Measurements from ENCODE around the gene GARIN5B.
"Not testable (repeated sequence)": the region's sequence is repeated elsewhere in the genome, so short reads cannot be mapped to it uniquely, and the experiment has no call there.

The GARIN5B gene

DNA sequence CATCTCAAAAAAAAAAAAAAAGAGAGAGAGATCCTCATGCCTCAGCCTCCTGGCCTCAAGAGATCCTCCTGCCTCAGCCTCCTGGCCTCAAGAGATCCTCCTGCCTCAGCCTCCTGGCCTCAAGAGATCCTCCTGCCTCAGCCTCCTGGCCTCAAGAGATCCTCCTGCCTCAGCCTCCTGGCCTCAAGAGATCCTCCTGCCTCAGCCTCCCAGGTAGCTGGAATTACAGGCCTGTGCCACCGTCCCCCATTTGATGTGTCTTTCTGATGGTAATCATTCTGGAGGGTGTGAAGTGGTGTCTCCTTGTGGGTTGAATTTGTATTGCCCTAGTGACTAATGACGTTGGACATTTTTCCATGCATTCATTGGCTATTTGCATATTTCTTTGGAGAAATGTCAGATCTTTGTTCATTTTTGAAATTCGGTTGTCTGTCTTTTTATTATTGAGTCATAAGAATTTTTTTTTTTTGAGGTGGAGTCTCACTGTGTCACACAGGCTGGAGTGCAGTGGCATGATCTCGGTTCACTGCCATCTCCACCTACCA lies 34.2 kb downstream of the GARIN5B start:
- H3K27ac Mint-ChIP-seq (ENCODE audit: low read depth); H3K36me3 Mint-ChIP-seq (ENCODE audit: insufficient read depth); DNase-seq (ENCODE audit: low spot score in 2 of 2); ATAC-seq (replicated peaks; ENCODE audit: extremely low read depth, poor library complexity, severe bottlenecking); H3K9me3 Mint-ChIP-seq; H3K4me3 Mint-ChIP-seq; H3K4me1 Mint-ChIP-seq: not testable (repeated sequence)
- peaks cover 25% of the 10 kb centered on the region for H3K27me3 Mint-ChIP-seq

GRCh38 chr19:55325172-55325571 lies 37.9 kb downstream of the GARIN5B start, which contains the start of gene TMEM150B:
Gene TMEM150B, minus strand, starts transcription at chr19:55325341. Its CDS starts 4,305 bp downstream, at chr19:55321036.
- H3K36me3 Mint-ChIP-seq (ENCODE audit: insufficient read depth), result peaks cover 1% of the 10 kb centered on the region
- H3K4me1 Mint-ChIP-seq, result no peaks in the 10 kb centered on the region
- ATAC-seq (replicated peaks; ENCODE audit: extremely low read depth, poor library complexity, severe bottlenecking) (no peak), DNase-seq (ENCODE audit: low spot score in 2 of 2) (no peak)
- H3K9me3 Mint-ChIP-seq, result no peaks in the 10 kb centered on the region
- no peak within 1 kb of the TSS for H3K27ac Mint-ChIP-seq (ENCODE audit: low read depth)
- peaks cover 33% of the 10 kb centered on the region for H3K27me3 Mint-ChIP-seq
- H3K4me3 Mint-ChIP-seq, result no peak within 1 kb of the TSS

DNA sequence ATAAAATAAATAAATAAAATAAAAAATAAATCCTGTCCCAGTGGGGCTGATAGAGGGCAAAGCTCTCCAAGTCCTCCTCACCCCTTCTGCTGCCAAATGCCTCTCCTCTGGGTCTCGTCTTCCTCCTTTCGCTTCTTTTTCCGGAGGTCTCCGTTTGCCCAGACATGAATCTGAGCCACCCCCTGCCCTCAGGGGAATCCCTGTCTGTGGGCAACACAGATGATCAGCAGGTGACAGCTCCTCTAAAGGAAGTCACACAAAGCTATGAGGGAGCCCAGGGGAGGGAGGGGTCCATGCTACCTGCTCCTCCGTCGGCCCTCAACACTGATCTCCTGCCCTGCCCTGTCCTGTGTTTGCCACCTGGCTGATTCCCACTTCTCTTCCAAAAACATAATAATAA lies 38.4 kb downstream of the GARIN5B start:
- Mint-ChIP-seq H3K4me3 (no peak overlapping the region), H3K9me3 (no peaks in the 10 kb centered on the region), H3K36me3 (ENCODE audit: insufficient read depth) (no peaks in the 10 kb centered on the region), H3K27ac (ENCODE audit: low read depth) (no peak overlapping the region), H3K4me1 (no peaks in the 10 kb centered on the region), H3K27me3 (peaks cover 33% of the 10 kb centered on the region)
- ATAC-seq (replicated peaks; ENCODE audit: extremely low read depth, poor library complexity, severe bottlenecking), result no peak
- no peak for DNase-seq (ENCODE audit: low spot score in 2 of 2)

DNA sequence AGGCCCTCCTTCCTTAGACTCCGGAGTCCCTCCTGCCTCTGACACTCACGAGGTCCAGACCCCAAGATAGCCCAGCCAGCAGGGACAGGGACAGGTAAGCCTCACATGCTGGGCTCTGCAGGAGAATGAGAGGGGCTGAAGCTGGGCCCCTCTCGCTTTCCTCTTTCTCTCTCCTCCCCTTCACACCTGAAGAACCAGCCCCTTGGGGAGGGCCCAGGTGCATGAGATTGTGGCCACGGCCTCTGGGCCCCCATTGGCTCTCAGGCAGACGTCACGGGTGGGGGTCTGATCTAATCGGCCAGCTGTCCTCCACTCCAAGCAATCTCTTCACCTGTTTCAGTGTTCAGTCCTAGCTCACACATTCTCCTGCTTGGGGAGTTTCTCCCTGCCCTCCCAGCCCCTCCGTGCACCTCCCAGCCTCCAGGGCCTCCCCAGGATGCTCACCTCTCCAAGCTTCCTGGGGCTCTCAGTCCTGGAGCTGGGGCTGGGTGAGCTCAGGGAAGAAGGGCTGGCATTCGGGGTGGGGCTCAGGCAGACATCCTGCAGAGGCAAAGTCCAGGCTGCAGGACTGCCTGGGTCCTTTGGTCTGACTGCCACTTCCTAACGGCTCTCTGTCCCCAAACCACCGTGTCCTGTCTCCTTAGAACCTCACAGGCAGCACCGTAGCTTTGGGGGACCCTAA lies 40.7 kb downstream of the GARIN5B start:
- peaks cover 33% of the 10 kb centered on the region for H3K27me3 Mint-ChIP-seq
- H3K9me3 Mint-ChIP-seq, result no peaks in the 10 kb centered on the region
- no peaks in the 10 kb centered on the region for H3K36me3 Mint-ChIP-seq (ENCODE audit: insufficient read depth)
- DNase-seq (ENCODE audit: low spot score in 2 of 2) (no peak), ATAC-seq (replicated peaks; ENCODE audit: extremely low read depth, poor library complexity, severe bottlenecking) (no peak)
- H3K4me1 Mint-ChIP-seq, result no peaks in the 10 kb centered on the region
- H3K27ac Mint-ChIP-seq (ENCODE audit: low read depth), result peak overlapping the region; percentile 22
- no peak overlapping the region for H3K4me3 Mint-ChIP-seq

- DNase-seq (ENCODE audit: low spot score in 2 of 2) (no peak), ATAC-seq (replicated peaks; ENCODE audit: extremely low read depth, poor library complexity, severe bottlenecking) (no peak)
- no peaks in the 10 kb centered on the region for H3K36me3 Mint-ChIP-seq (ENCODE audit: insufficient read depth)
- H3K27ac Mint-ChIP-seq (ENCODE audit: low read depth), result peak overlapping the region; percentile 22
- peaks cover 33% of the 10 kb centered on the region for H3K27me3 Mint-ChIP-seq
- no peaks in the 10 kb centered on the region for H3K9me3 Mint-ChIP-seq
- H3K4me1 Mint-ChIP-seq, result no peaks in the 10 kb centered on the region
- no peak overlapping the region for H3K4me3 Mint-ChIP-seq
These were observed 41.5 kb downstream of the GARIN5B start for GRCh38 chr19:55321466-55322137.

GRCh38 chr19:55320844-55321419 lies 42.1 kb downstream of the GARIN5B start:
- Mint-ChIP-seq H3K9me3 (no peaks in the 10 kb centered on the region), H3K4me3 (no peak overlapping the region), H3K4me1 (no peaks in the 10 kb centered on the region), H3K27me3 (peaks cover 26% of the 10 kb centered on the region), H3K36me3 (ENCODE audit: insufficient read depth) (no peaks in the 10 kb centered on the region), H3K27ac (ENCODE audit: low read depth) (no peak overlapping the region)
- ATAC-seq (replicated peaks; ENCODE audit: extremely low read depth, poor library complexity, severe bottlenecking) (no peak), DNase-seq (ENCODE audit: low spot score in 2 of 2) (no peak)

DNA sequence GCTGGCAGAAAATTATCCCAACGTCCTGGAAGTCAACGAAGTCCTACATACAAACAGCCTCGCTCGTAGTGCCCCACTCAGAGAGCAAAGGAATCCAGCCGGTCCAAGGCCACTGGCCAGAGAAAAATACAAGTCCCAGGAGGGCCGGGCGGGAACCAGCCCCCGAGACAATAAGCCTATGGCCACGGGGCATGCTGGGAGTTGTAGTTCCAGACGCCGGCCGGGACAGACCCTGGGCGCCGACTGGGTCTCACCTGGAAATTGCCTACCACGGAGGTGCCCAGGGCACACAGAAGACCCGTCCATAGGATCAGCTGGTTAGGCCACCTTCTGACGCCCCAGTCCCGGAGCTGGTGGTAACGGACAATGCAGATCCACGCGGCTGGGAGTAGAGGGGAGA lies 43.3 kb downstream of the GARIN5B start:
- no peak for DNase-seq (ENCODE audit: low spot score in 2 of 2)
- H3K27ac Mint-ChIP-seq (ENCODE audit: low read depth), result no peak overlapping the region

DNA sequence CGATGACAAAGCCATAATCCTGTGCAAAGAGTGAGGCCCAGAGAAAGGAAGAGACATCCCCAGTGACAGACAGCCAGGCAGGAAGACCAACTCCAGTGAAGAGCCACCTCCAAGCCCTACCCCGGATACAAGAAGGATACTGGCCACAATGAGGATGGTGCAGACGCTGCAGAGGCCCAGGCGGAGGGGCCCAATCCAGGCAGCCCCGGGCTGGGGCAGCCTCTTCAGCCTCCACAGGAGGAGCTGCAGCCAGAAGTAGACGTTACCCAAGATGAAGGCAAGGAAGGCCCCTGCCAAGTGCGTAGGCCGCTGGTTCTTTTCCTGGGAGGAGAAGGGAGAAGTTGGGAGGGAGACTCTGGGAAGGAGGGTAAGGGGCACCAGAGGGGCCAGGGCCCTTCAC lies 46.4 kb downstream of the GARIN5B start:
- H3K36me3 Mint-ChIP-seq (ENCODE audit: insufficient read depth), result no peaks in the 10 kb centered on the region

More for the DNA sequence above, 43.3 kb downstream of the GARIN5B start:
- peaks cover 25% of the 10 kb centered on the region for H3K27me3 Mint-ChIP-seq
- no peak for ATAC-seq (replicated peaks; ENCODE audit: extremely low read depth, poor library complexity, severe bottlenecking)
- no peaks in the 10 kb centered on the region for H3K4me1 Mint-ChIP-seq
- H3K4me3 Mint-ChIP-seq, result no peak overlapping the region
- no peaks in the 10 kb centered on the region for H3K9me3 Mint-ChIP-seq
- no peaks in the 10 kb centered on the region for H3K36me3 Mint-ChIP-seq (ENCODE audit: insufficient read depth)

DNA sequence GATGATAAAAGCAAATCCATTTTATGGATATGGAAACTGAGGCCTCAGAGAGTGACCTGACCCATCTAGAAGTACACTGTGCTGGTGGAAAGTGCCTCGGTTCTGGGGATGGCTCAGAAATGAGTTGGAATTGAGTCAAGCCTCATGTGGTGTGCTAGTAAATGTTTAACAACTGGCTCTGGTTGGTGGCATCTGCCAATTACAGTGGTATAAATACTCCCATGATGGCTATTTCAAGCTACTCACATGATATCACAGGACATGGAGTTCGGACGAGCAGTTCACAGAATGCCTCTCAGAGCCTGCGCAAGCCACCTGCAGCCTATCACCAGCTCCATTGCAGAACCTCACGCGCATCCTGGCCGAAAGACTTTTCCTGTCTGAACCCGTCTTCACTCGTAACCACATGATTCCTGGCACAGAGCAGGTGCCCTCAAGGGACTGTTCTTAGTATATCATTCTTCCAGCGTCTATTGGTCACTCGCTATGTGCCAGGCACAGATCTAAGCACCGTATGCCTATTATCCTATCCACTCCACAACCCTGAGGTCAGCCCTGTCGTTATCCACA lies 47.0 kb downstream of the GARIN5B start:
- no peaks in the 10 kb centered on the region for H3K4me1 Mint-ChIP-seq
- H3K9me3 Mint-ChIP-seq, result no peaks in the 10 kb centered on the region
- peak overlapping the region; percentile 64 for H3K27ac Mint-ChIP-seq (ENCODE audit: low read depth)
- peaks cover 3% of the 10 kb centered on the region for H3K27me3 Mint-ChIP-seq
- ATAC-seq (replicated peaks; ENCODE audit: extremely low read depth, poor library complexity, severe bottlenecking) (no peak), DNase-seq (ENCODE audit: low spot score in 2 of 2) (no peak)
- no peak overlapping the region for H3K4me3 Mint-ChIP-seq
- no peaks in the 10 kb centered on the region for H3K36me3 Mint-ChIP-seq (ENCODE audit: insufficient read depth)

More for the DNA sequence above, 46.4 kb downstream of the GARIN5B start:
- H3K27me3 Mint-ChIP-seq, result peaks cover 9% of the 10 kb centered on the region
- H3K9me3 Mint-ChIP-seq, result no peaks in the 10 kb centered on the region
- H3K4me1 Mint-ChIP-seq, result no peaks in the 10 kb centered on the region
- no peak overlapping the region for H3K4me3 Mint-ChIP-seq
- H3K27ac Mint-ChIP-seq (ENCODE audit: low read depth), result peak overlapping the region; percentile 64
- ATAC-seq (replicated peaks; ENCODE audit: extremely low read depth, poor library complexity, severe bottlenecking) (no peak), DNase-seq (ENCODE audit: low spot score in 2 of 2) (no peak)

- H3K27me3 Mint-ChIP-seq, result no peaks in the 10 kb centered on the region
- H3K4me3 Mint-ChIP-seq, result no peak overlapping the region
- no peak for DNase-seq (ENCODE audit: low spot score in 2 of 2)
- no peaks in the 10 kb centered on the region for H3K36me3 Mint-ChIP-seq (ENCODE audit: insufficient read depth)
- ATAC-seq (replicated peaks; ENCODE audit: extremely low read depth, poor library complexity, severe bottlenecking), result no peak
- no peaks in the 10 kb centered on the region for H3K9me3 Mint-ChIP-seq
- no peak overlapping the region for H3K27ac Mint-ChIP-seq (ENCODE audit: low read depth)
- no peaks in the 10 kb centered on the region for H3K4me1 Mint-ChIP-seq
These were observed 48.7 kb downstream of the GARIN5B start for GRCh38 chr19:55314396-55314795.

DNA sequence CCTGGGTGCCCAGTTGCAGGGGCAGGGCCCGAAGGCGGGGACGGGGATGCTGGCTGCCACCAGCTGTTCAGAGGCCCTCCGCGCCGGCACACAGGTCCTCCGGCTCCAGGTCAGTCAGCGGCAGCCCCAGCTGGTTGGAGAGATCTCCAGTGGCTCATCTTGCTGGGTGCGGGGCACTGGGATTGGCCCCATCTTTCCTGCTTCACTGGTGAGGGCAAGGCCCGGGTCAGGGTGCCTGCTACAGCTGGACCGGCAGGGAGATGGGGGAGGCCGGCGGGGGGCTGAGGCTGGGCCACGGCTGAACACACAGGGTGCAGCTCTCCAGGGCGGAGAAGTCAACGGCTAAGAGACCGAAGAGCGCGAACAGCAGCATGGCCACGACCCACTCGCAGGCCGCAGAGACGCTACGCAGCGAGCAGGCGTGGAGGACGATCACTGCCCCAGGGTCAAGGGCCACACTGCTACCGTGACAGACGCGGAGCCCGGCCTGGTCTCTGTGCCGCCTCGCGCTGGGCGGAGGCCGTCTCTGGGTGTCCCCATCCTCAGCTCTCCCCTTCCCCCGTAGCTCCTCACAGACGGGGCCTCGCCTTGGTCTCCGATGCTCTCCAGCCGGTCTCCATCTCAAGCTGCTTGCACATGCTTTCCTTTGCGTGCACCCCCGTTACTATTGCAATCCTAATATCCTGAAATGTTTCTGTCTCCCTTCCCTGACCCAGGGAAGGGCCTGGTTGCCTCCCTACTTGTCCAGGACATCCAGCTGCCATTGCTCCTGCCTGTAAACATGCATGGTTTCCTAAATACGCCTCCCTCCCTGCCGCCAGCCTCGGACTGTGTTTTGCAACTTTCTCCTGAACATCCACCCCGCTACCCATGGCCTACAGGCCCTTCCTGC lies 50.2 kb downstream of the GARIN5B start:
- no peaks in the 10 kb centered on the region for H3K36me3 Mint-ChIP-seq (ENCODE audit: insufficient read depth)
- H3K27me3 Mint-ChIP-seq, result no peaks in the 10 kb centered on the region
- no peak for DNase-seq (ENCODE audit: low spot score in 2 of 2)
- no peaks in the 10 kb centered on the region for H3K9me3 Mint-ChIP-seq
- no peaks in the 10 kb centered on the region for H3K4me1 Mint-ChIP-seq
- ATAC-seq (replicated peaks; ENCODE audit: extremely low read depth, poor library complexity, severe bottlenecking), result no peak
- no peak overlapping the region for H3K27ac Mint-ChIP-seq (ENCODE audit: low read depth)
- H3K4me3 Mint-ChIP-seq, result no peak overlapping the region

DNA sequence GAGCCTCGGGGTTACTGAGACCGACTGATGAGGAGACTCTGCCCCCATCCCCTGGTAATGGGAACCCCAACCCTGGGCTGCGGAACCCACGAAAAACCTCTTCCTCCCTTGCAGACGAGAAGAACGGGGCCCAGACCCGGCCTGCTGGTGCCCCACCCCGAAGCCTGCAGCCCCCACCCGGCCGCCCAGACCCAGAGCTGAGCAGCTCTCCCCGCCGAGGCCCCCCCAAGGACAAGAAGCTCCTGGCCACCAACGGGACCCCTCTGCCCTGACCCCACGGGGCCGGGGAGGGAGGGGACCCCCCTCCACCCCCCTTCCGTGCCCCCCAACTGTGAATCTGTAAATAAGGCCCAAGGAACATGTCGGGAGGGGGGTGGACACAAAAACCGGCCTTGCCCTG lies 51.3 kb downstream of the GARIN5B start:
- no peaks in the 10 kb centered on the region for H3K27me3 Mint-ChIP-seq
- H3K27ac Mint-ChIP-seq (ENCODE audit: low read depth), result no peak overlapping the region
- H3K4me1 Mint-ChIP-seq, result no peaks in the 10 kb centered on the region
- no peak for DNase-seq (ENCODE audit: low spot score in 2 of 2)
- no peak for ATAC-seq (replicated peaks; ENCODE audit: extremely low read depth, poor library complexity, severe bottlenecking)
- no peaks in the 10 kb centered on the region for H3K36me3 Mint-ChIP-seq (ENCODE audit: insufficient read depth)
- H3K9me3 Mint-ChIP-seq, result no peaks in the 10 kb centered on the region
- H3K4me3 Mint-ChIP-seq, result no peak overlapping the region

Data from central memory CD8-positive, alpha-beta T cell (primary cell).